Measurements from ENCODE around the gene HAS3. TPM values are rescaled to one million over a fixed set of nuclear protein-coding genes. Genes with fewer than 3 reads are reported as not detected.

The HAS3 gene
- total RNA-seq, 1 experiment from 2014 or later: 100 TPM

DNA sequence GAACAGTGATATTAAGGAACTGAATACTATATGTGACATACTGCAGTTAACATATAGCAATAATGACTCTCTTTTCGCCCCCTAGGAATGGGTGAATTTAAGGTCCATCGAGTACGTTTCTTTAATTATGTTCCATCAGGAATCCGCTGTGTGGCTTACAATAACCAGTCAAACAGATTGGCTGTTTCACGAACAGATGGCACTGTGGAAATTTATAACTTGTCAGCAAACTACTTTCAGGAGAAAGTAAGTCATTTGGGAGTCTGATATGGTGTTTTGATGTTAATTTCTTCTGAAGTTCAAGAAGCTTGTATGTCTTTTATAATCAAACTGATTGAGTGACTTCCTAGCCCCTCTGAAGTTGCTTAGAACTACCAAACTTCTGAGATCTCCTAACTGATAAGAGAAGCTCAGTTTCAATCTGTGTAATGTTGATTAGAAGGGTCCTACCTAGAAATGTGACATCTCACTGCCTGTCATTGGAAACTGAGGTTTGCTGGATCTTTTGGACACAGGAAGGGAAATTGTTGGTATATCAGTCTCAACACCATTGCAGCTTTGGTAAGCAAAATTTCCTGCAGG, 28.0 kb downstream of the HAS3 start:
- Mint-ChIP-seq H3K4me3 (peak overlapping the region; percentile 99), H3K27ac (no peak overlapping the region), H3K4me1 (peaks cover 24 to 33% of the 10 kb centered on the region in 2 experiments), H3K27me3 (ENCODE audit: low read depth) (no peaks in the 10 kb centered on the region), H3K9me3 (no peaks in the 10 kb centered on the region), H3K36me3 (ENCODE audit: insufficient read depth in 1 of 3, low read depth in 3 of 3) (peaks cover 25 to 62% (median 43%) of the 10 kb centered on the region in 3 experiments; a peak in 6 of 7 replicates)
- Histone ChIP-seq H3T11ph (ENCODE audit: low read length) (no peak overlapping the region), H2AFZ (ENCODE audit: low read length) (no peak overlapping the region), H3K79me1 (ENCODE audit: insufficient read depth, low read depth, low read length, poor library complexity, severe bottlenecking) (peaks cover 3% of the 10 kb centered on the region), H3K23me2 (ENCODE audit: insufficient read length, low read depth, low read length, poor library complexity, severe bottlenecking) (peaks cover 12% of the 10 kb centered on the region), H3K4me1 (ENCODE audit: insufficient read depth, low read length) (peaks cover 2% of the 10 kb centered on the region; the same call in 1 of the 2 replicates), H3K27me3 (ENCODE audit: insufficient read depth, low read length) (no peaks in the 10 kb centered on the region), H3K14ac (ENCODE audit: insufficient read depth, low read length) (no peak overlapping the region), H2BK20ac (ENCODE audit: low read depth, low read length, poor library complexity, severe bottlenecking) (no peak overlapping the region), H2AK5ac (ENCODE audit: insufficient read length, low read length) (no peak overlapping the region), H2BK15ac (ENCODE audit: low read depth, low read length) (no peak overlapping the region), H2BK5ac (ENCODE audit: insufficient read length, low read length) (no peak overlapping the region), H3K23ac (ENCODE audit: insufficient read length, low read depth, low read length) (no peak overlapping the region), H4K91ac (ENCODE audit: insufficient read length, low read depth, low read length) (no peak overlapping the region), H3K27ac (ENCODE audit: insufficient read length, low read depth, low read length) (no peak overlapping the region), H3K9me3 (ENCODE audit: control insufficient read depth, low read depth, low read length) (no peaks in the 10 kb centered on the region), H3K4me2 (ENCODE audit: insufficient read depth, insufficient read length, low read length) (peak overlapping the region; percentile 68), H3K79me2 (ENCODE audit: insufficient read depth, low read length) (peaks cover 33% of the 10 kb centered on the region), H2BK12ac (ENCODE audit: insufficient read length, low read depth, low read length) (no peak overlapping the region), H4K20me1 (ENCODE audit: control insufficient read depth, insufficient read depth, insufficient read length) (no peaks in the 10 kb centered on the region), H3K4ac (ENCODE audit: low read depth, low read length) (no peak overlapping the region), H3K18ac (ENCODE audit: insufficient read length, low read depth, low read length) (no peak overlapping the region), H3K9ac (ENCODE audit: extremely low read depth, insufficient read length, low read length) (peak overlapping the region; percentile 53), H2BK120ac (ENCODE audit: low read depth, low read length, poor library complexity, severe bottlenecking) (no peak overlapping the region), H4K8ac (replicated peaks; ENCODE audit: insufficient read length, low read depth, low read length) (no peak overlapping the region), H3K56ac (ENCODE audit: insufficient read length, low read depth, low read length) (no peak overlapping the region), H4K5ac (ENCODE audit: insufficient read length, low read depth, low read length) (no peak overlapping the region)
- no peak for DNase-seq
- TF ChIP-seq, protein P1, sequence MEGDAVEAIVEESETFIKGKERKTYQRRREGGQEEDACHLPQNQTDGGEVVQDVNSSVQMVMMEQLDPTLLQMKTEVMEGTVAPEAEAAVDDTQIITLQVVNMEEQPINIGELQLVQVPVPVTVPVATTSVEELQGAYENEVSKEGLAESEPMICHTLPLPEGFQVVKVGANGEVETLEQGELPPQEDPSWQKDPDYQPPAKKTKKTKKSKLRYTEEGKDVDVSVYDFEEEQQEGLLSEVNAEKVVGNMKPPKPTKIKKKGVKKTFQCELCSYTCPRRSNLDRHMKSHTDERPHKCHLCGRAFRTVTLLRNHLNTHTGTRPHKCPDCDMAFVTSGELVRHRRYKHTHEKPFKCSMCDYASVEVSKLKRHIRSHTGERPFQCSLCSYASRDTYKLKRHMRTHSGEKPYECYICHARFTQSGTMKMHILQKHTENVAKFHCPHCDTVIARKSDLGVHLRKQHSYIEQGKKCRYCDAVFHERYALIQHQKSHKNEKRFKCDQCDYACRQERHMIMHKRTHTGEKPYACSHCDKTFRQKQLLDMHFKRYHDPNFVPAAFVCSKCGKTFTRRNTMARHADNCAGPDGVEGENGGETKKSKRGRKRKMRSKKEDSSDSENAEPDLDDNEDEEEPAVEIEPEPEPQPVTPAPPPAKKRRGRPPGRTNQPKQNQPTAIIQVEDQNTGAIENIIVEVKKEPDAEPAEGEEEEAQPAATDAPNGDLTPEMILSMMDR (conservative IDR thresholded peaks at IDR 0.05): no peak
- no CpG with 5 or more reads among the region's 5 CpGs for WGBS (ENCODE audit: extremely low coverage, insufficient read length, low lambda C conversion rate)

Measured in H9 (cell line).